Subcutaneous adipose tissue (tissue), 4 donors: Measurements from ENCODE around the gene GRIK1. TPM values are rescaled to one million over a fixed set of nuclear protein-coding genes. Genes with fewer than 3 reads are reported as not detected.

Experiments used
- CTCF ChIP-seq: fragments of 450-650 bp; IDR thresholded peaks from one replicate; pipeline ENCODE4 v1.5.1; 2016; ENCODE audit warnings: low read depth, mild to moderate bottlenecking, control low read depth, antibody characterized with exemption, moderate library complexity
- total RNA-seq, 4 donors: library from RNA; depleted of rRNA; stranded (reverse); fragments of >200 nt; gene quantifications; one replicate each; pipeline ENCODE4 v1.1.0, GENCODE V29; 2016

The GRIK1 gene
- total RNA-seq, 4 donors from 2014 or later = 0.17 TPM; not detected in 3

- TF ChIP-seq CTCF = no peak
These were observed 313.8 kb downstream of the GRIK1 start for GRCh38 chr21:29625990-29626389.

GRCh38 chr21:29624776-29625175, 315.0 kb downstream of the GRIK1 start:
- no peak for TF ChIP-seq CTCF

- TF ChIP-seq CTCF = no peak
These were observed 318.3 kb downstream of the GRIK1 start for GRCh38 chr21:29621525-29621924.

GRCh38 chr21:29616209-29616751, 323.5 kb downstream of the GRIK1 start:
- no peak for TF ChIP-seq CTCF

GRCh38 chr21:29613877-29614276, 325.9 kb downstream of the GRIK1 start:
- TF ChIP-seq CTCF = no peak

- no peak for TF ChIP-seq CTCF
These were observed 326.8 kb downstream of the GRIK1 start for GRCh38 chr21:29613021-29613420.

- no peak for TF ChIP-seq CTCF
These were observed 328.9 kb downstream of the GRIK1 start for GRCh38 chr21:29610779-29611360.
